CD4-positive, alpha-beta T cell treated with Interleukin-15 for 4 hours (primary cell): ENCODE results near the gene LAMTOR5.
A peak's percentile ranks its signal among the peaks of the same experiment; 100 is the strongest.
"Not testable (repeated sequence)": the region's sequence is repeated elsewhere in the genome, so short reads cannot be mapped to it uniquely, and the experiment has no call there.

Source experiments
- DNase-seq: peaks from one replicate; pipeline ENCODE4 v3.0.0-alpha.2; 2020; ENCODE audit warnings: low spot score

LAMTOR5 gene

DNA sequence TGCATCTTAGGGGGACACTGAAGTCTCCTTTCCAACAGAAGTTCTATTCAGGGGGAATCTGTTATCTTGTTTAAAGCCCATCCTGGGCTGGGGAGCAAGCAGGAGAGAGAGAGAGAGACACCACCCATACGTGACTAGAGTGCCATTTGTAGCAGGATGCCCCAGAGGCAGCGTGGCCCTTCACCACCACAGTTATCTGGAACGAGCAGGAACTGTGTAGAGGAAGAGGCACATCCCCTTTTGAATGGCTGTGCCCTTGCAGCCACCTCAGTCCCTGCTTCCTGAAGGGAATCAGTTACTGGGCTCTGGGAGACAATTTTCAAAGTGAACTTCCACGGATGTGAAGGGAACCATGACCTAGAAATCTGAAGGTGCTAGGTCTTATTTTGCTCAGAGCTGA lies 19.4 kb upstream of the LAMTOR5 start:
- no peak for DNase-seq

DNA sequence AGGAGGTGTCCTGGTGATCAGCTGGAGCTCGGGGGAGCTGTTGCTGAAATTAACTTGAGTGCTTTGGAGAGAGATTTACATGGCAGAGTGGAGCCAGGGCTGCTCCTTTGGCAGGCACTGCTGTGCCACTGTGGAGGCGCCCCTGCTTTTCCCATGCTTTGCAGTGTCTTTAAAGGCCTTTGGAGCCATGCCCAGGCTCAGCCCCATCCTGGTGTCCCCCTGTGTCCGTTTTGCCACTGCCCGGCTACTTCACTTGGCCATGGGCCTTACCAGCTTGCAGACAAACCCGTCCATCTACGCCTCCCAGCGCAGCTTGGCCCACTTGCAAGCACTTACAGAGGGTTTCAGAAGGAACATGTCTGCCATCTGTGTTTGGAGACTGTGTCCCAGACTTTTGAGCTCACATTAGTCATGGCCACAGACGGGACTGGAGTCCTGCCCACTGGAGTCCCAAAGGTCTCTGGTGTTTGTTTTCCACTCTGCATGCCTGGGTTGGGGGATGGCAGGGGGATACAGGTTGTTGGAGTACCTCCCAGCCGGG lies 18.2 kb upstream of the LAMTOR5 start:
- no peak for DNase-seq

DNA sequence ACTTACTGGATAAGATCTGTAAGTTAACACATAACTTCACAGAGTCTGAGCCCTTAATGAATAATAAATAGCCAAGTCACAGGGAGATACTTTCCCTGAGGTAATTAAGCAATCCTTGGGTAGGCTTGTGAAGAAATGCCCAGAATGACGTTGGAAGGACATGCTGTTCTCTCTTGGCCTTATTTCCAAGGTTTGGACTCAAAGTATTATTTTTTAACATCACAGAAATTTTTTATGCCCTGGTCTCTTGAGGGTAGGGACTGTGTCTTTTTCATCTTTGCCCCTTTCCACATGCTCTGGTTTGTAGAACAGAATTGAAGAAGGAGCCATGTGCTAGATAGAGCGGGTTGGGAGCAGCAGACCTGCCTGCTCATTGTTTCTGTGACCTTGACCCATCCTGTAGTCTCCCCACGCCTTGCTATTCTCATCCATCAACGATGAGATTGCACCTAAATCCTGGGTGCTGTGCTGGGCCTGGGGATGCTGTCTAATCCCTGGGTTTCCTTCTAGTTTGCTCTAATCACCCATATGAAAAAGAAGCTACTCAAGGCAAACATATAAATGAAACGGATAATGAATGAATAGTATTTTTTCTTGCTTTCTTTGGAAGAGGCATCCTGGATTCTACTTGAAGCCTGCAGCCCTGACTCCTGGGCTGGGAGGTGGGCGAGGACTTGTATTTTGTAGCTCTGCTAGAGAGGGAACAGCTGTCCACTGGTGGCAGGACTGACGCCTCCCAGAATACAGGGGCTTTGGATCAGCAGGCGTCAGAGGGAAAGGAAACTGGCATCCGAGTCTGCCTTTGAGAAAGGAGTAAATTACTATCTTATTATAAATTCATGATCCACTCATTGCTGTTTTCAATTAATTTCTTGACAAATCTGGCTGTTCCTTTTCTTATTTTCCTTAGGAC lies 17.5 kb upstream of the LAMTOR5 start:
- no peak for DNase-seq

DNA sequence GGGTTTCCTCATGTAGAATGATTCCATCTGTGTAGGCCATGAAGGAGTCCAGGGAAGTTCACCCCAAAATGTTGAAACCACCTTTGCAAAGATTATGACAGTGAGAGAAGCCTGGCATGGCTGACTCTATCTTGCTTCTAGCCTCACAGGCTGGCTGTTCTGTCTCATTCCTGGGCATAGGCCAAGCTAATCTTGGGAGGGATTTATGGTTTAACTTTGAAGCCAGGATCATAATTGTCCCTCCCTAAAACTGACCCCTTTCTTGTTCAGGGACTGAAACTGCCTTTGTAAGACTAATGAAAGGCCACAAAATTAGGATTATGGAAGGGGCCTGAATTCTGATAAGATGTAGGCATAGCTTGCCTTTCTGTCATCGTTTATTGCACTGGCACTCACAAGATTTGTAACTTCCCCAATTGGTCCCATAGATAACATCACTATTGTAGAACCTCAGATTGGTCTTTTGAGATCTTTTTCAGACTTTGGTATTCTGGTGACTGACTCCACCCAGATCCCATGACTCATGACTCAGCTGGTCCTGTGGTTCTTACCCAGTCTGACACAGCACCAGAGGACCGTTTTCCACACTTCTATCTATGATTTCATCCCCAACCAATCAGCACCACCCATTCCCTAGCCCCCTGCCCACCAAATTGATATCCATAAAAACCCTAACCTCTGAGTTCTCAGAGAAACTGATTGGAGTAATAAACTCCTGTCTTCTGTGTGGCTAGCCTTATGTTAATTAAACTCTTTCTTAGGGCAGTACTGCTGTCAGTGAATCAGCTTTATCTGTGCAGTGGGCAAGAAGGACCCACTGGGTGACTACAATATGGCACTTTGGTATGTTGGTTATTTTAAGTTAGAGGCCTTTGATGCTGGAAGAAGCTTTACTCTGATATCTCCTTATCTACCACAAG lies 13.6 kb upstream of the LAMTOR5 start:
- DNase-seq: peak; percentile 3

DNA sequence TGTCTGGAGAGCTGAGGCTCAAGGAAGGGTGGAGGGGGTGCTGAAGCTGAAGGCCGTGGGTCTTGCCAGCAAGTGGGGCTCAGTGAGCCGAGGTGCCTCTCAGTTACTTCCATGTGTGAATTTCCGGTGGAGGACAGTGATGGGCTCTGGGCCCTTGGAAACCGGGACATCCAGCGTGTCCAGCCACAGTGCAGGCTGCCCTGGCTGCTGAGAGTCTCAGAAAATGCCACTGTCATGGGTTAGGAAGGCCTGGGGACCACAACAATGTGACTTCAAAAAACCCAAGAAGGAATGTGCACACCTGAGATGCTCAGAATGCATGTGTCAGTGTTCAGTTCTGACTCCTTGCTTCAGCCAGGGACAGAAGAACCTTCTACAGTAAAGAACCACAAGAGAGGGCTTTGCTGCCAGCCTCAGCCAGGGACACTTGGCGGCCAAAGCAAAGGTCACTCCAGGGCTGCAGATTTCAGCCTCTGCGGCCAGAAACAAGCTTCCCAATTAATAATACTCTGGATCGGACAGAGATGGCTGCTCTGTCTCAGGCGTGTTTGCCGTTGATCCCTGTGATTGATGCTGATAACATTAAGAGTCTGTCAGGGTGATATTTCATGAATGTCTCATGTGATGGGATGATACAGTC lies 12.6 kb upstream of the LAMTOR5 start:
- DNase-seq: no peak

DNA sequence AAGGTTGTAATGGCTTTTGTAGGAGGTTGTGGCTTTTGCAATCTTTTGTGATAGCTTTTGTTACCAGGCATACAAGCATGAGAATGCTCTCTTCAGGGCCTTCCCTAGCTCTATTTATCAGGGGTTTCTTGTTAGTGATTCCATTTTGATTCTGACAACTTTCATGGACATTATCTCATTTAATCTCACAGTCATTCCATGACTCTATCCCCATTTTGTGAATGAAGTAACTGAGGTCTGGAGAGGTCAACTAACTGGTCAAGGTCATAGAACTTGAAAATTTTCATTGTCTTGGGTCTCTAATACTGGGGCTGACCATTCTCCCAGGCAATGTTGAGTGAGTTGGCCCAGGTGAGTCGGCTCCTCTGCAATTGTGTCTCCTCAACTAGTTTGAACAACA lies 11.2 kb upstream of the LAMTOR5 start:
- no peak for DNase-seq

DNA sequence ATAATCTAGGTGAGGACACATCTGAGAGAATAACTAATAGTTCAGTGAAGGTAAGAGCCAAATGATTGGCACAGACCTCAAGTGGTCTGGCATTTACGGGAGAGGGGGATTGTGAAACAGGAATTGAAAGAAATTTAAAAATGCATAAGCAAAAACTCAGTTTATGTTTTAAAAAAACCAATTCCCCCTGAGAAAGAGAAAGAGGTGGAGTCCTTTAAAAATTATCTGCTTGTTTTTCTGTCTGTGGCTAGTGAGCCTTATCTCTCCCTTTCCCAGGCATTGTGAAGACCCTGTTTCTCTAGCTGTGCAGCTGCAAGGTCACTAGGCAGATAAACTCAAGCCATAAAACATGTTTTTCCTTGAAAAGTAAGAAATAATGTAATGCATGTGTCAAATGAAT lies 5.6 kb upstream of the LAMTOR5 start:
- DNase-seq: not testable (repeated sequence)

DNA sequence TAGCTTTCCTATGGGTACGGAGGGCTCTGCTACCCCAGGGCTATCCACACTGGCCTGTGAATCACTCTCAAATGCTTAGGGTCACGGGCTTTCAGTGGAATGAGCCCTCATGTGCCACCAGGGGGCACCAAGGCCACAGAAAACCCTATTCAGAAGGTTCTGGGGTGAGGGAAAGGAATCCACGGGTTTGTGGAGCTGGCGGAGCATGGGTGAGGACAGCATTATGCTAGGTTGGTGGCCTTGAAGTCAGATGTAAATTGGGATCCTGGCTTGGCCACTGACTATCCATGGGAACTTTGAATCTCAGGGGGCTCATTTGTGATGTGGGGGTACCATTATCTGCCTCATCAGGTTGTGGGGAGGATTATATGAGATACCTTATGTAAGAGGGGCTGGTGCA lies 5.1 kb upstream of the LAMTOR5 start:
- DNase-seq: peak; percentile 70

DNA sequence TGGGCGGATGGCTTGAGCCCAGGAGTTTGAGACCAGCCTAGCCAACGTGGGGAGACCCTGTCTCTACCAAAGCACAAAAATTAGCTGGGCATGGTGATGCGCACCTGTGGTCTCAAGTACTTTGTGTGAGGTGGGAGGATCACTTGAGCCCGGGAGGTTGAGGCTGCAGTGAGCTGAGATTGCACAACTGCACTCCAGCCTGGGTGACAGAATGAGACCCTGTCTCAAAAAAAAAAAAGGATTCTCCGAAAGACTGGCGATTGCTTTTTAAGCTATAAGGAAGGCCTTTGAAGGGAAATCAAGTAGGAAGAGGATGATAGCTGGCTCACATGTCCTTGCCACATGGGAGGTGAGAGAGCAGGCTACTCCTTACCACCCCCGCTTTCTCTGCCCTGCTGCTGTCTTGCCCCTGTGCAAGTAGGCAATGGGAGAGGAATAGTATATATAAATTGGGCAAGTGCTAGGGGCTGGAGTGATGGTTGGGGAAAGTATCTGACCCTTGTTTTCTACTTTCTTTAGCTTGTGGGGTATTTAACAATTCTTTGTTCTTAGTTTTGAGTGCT lies 3.8 kb upstream of the LAMTOR5 start:
- no peak for DNase-seq

DNA sequence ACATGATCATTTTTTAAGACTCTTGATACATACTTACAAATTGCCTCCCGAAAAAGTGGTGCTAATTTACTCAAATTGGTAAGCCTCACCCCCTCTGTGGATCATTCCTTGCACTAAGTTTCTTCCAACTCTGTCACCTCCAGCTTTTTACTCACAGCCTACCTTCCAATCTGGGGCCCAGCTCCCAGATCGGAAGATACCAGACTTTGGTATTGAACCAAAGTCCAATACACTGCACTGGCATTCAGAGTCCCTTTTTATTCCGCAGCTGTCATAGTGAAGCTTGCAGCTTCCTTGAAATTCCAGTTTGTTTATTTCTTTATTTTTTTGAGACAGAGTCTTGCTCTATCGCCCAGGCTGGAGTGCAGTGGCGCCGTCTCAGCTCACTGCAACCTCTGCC lies 1.8 kb upstream of the LAMTOR5 start:
- DNase-seq: no peak

DNA sequence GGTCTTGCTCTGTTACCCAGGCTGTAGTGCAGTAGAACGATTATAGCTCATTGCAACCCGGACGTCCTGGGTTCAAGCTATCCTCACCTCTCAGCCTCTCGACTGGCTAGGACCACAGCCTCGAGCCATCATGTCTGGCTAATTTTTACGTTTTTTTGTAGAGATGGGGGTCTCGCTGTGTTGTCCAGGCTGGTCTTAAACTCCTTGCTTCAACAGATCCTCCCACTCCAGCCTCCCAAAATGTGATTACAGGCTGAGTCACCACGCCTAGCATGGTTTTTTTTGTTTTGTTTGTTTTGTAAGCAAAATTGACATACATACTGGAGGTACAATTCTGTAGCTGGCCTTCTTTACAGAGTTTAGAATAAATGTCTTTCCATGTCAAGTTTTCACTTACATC lies 994 bp upstream of the LAMTOR5 start:
- DNase-seq: no peak

DNA sequence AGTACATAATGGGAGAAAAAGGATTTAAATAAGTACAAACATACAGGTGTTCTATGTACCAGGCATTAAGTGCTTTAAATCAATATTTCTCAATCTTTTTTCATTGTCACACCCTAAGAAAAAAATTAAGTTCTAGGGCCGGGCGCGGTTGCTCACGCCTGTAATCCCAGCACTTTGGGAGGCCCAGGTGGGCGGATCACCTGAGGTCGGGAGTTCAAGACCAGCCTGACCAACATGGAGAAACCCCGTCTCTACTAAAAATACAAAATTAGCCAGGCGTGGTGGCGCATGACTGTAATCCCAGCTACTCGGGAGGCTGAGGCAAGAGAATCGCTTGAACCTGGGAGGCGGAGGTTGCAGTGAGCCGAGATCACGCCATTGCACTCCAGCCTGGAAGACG lies 1.1 kb downstream of the LAMTOR5 start:
- DNase-seq: not testable (repeated sequence)

DNA sequence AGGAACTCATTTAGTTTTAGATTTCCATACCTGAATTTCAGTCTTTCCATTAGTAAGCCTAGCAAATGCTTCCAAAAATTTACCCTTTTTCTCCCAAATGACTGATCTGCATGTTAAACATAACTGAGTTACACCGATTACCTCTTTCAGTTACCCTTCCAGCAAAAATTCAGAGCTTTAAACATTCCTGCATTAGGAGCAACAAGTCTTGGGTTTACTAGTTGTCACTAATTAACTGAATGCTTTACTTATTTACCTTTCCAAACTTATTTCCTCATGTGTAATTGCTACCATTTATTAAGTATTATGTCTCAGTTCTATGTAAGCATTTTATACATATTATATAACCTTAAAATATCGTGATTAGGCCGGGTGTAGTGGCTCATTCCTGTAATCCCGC lies 3.1 kb downstream of the LAMTOR5 start:
- no peak for DNase-seq

DNA sequence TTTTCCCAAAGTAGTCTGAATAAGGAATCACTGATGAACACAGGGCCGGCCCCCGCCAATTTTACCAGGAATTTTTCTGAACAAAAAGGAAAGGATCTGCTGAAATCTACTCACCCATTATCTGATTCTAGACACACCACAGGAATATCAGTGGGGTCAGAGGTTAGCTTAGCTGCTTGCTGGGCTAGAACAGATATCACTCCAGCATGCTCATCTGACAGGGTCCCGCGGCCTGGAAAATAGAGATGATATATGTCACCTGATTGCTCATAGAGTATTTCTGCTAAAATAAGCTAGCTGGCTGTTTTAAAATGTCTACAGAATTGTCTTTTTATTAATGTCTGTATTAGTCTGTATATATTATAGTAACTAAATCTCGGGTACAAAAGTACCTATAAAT lies 3.7 kb downstream of the LAMTOR5 start:
- no peak for DNase-seq

DNA sequence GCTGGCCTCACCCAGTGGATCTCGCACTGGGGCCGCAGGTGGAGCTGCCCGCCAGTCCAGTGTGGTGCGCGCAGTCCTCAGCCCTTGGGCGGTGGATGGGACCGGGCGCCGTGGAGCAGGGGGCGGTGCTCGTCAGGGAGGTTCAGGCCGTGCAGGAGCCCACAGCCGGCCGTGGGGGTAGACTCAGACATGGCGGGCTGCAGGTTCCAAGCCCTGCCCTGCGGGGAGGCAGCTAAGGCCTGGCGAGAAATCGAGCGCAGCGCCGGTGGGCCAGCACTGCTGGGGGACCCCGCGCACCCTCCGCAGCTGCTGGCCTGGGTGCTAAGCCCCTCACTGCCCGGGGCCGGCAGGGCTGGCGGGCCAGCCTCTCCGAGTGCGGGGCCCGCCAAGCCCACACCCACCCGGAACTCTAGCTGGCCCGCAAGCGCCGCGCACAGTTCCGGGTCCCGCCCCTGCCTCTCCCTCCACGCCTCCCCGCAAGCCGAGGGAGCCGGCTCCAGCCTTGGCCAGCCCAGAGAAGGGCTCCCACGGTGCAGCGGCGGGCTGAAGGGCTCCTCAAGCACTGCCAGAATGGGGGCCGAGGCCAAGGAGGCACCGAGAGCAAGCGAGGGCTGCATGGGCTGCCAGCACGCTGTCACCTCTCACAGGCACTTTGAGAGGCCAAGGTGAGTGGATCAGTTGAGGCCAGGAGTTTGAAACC lies 11.1 kb downstream of the LAMTOR5 start:
- DNase-seq: not testable (repeated sequence)

DNA sequence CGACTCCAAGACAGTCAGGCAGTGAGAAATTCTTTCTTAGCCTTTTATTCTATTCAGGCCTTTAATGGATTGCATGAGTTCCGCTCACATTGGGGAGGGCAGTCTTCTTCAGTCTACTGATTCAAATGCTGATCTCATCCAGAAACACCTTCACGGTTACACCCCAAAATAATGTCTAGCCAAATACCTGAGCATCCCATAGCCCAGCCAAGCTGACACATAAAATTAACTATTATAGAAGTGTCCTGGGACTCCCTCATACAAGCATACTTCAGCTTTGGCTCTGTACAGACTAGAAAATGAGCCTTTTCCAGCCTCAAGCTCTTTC lies 13.0 kb downstream of the LAMTOR5 start:
- no peak for DNase-seq

DNA sequence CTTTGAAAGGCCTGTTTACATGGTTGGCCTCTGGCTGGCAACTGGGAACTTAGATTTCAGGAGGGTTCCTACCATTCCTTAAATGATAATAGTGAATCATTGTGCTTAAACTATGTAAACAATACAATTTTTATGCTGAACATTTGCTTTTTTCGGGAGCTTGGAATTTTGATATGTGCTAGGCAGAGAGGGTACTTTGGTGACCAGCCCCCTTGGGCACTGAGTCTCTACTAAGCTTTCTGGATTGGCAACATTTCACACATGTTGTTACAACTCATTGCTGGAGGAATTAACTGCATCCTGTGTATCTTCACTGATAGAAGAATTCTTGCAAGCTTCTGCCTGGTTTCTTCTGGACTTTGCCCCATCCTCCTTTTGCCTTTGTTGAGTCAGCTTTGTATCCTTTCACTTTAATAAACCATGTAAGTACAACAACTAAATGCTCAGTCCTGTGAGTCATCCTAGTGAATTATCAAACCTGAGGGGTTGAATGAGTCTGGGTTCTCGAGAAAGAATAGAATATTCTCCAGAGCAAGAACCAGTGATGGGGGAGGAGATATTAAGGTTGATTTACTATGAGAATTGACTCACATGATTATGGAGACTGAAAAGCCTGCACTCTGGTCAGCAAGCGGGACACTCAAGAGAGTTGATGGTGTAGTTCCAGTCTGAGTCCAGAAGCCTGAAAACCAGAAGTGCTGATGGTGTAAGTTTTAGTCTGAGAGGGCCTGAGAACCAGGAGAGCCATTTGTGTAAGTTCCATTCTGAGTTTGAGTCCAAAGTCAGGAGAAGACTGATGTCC lies 13.6 kb downstream of the LAMTOR5 start:
- DNase-seq: no peak

DNA sequence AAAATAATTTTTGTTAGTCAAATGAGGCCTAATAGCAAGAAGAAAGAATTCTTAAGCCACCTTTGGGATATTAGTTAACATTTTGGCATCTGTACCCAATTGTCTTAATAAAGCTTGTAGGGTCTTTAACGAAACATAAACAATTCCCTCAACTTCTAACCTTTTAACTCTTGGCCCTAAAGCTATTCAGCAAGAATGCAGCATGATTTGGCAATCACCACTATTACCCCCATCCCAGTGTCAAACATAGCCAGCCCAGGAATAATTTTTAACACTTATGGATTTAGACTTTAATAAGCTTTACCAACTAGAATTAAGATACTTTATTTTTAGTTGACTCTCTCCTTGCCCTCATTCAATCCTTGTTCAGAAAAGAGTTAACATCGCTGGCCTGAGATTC lies 14.2 kb downstream of the LAMTOR5 start:
- no peak for DNase-seq

DNA sequence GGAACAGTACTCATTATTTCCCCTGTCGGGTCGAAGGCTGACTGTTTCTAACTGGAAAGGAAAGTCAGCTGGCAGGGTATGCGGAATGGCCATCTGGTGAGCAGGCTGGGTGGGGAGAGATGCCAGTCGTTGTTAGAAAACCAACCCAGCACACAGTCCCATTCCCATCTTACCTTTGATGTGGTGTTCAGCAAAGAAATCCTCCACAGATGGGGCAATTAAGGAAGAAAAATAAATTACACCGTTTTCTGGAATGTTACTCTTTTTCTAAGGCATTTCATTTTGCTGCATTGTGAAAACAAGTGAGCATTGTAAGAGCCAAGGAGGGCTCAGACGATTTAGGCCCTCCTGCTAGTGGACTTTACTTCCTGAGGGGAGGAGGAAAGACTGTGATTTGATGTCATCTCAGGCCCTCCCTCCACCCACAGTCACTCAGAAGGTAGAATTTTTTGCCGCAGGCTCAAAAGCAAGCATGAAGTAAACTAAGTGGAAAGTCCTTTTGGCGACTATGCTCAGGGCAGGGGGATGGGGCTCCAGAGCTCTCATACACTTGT lies 16.7 kb downstream of the LAMTOR5 start, which contains the start of gene SLC16A4:
TSS of gene SLC16A4 (minus strand) at position 335 of the 554 bp plus-strand sequence. CDS start 1,703 bp downstream, outside the sequence.
- DNase-seq: no peak

DNA sequence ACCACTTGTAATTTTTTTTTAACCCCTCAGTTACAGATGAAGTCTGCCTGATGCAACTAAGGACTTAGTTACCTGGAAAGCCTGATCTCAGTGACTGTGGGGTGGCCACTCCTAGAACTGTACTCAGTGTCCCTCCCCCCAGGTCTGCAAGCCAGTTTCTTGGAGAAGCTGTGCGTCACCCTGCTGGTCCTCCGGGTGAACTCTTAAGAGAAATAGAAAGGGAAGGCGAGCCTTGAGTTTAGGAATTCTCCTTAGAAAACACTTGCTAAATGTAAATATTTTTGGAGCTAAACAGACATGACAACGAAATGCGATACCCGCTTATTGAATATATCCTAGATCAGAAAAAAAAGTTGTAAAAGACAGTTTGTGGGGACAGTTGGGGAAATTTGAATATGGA lies 17.4 kb downstream of the LAMTOR5 start:
- DNase-seq: no peak
